Esophagus mucosa (tissue), 1 donor: ENCODE data around the gene PSAPL1. TPM values are rescaled to one million over a fixed set of nuclear protein-coding genes. Genes with fewer than 3 reads are reported as not detected.
A peak's percentile ranks its signal among the peaks of the same experiment; 100 is the strongest.

ENCODE experiments used
- ATAC-seq: fragments of 200-7000 bp; cut with Tn5 transposase; one replicate; pipeline ENCODE4 v1.9.1; 2020
- total RNA-seq: library from RNA; stranded (reverse); gene quantifications from one replicate; pipeline ENCODE4 v1.2.4, GENCODE V29; 2023
- donor health status: DM: yes; HTN: yes; CAD: no.

PSAPL1 gene
- total RNA-seq, 1 donor from 2014 or later: not detected

DNA sequence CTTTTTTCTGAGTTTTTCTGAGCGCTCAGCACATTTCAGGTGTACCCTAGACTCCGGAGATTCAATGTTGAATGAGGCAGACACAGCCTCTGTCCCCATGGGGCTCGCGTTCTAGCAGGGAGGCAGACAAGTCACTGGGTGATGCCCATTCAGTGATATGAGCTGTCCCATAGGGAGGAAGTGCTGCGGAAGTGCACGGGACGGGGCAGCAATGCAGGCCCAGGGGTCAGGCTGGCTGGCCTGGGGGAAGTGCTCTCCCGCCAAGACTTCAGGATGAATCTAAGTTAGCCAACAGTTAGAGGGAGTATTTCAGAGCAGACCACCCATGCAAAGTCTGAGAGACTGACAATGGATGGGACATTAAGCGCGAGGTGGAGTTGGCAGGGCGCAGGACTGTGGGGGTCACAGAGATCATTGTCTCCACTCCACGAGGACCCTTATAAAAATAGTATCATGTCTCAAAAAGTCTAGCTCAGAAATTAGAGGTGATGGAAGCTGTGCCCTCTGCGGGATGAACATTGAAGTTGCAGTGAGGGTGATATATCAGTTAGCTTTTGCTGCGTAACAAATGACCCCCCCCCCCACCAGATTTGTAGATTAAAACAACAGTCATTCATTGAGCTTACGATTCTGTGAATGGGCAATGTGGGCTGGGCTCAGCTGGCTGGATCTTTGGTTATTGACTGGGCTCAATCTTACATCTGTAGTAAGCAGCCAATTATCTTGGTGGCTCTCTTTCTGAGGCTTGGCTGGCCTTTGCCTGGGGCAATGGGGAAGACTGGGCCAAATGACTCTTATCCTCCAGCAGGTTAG is 16.4 kb downstream of the PSAPL1 start:
- ATAC-seq: no peak

DNA sequence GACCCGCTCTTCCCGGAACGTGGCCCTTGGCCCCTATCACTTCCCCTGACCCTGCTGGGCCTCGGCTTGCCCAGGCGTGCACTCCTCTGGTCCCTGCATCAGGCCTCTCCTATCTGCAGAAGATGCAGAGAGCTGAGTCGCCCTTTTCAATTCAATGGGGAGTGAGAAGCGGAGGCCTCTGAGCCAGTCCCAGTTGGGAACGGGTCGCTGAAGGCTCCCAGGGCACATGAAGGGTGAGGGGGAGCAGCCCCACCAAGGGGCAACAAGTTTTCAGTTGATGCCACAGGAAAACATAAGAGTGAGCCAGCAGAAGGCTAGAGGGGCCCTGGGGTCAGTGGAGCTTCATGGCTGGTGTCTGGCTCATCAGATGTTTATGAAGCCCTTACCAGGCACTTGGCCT is 17.1 kb downstream of the PSAPL1 start:
- ATAC-seq: no peak

- no peak for ATAC-seq
Measured at GRCh38 chr4:7416745-7417432, 17.8 kb downstream of the PSAPL1 start.

DNA sequence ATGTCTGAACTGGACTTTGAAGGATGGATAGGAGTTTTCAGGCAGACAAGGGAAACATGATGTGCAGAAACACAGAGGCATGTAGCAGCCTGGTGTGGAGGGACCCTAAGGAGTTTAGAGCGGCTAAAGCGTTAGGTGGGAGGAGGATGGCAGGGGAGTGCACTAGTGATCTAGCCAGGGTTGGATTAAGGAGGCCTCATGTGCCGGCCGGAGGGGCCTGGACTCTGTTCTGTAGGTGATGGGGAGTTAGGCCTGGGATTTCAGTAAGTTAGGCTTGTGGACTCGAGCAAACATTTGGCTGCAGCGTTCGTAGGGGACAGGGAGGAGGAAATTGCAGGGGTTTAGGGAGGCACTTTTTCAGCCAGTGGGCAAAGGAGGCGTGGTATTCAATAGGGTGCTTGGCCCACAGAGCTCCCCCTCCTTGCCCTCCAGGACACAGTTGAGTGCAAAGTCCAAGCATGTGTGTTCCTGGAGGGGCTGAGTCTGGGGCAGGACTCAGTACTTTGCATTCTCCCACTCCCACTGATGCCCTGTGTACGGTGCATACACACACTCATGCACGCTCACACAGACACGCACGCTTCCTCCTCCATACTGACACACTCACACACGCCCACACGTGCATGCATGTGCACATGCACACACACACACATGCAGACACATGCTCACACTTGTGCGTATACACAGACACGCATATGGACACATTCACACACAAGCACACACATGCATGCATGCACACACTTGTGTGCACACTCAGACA is 18.6 kb downstream of the PSAPL1 start:
- no peak for ATAC-seq

GRCh38 chr4:7414736-7415510 is 19.8 kb downstream of the PSAPL1 start:
- no peak for ATAC-seq

GRCh38 chr4:7414046-7414445 is 20.7 kb downstream of the PSAPL1 start:
- no peak for ATAC-seq

DNA sequence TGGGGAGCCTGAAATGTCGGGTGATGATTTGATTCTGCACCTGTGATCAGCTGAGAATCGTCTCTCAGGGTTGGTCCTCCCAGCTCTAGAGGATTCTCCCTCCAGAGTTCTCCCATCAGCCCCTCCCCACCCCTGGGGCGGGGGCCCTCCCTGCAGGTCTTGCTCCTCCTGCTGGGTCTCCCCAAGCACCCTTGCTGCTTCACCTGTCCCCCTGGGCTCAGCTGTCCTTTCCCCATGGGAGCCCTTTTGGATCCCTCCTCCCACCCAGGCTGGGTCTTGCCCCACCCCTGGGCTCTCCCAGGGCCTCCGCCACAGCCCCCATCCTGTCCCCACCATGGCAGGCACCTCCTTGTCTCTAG is 22.2 kb downstream of the PSAPL1 start:
- ATAC-seq: no peak

DNA sequence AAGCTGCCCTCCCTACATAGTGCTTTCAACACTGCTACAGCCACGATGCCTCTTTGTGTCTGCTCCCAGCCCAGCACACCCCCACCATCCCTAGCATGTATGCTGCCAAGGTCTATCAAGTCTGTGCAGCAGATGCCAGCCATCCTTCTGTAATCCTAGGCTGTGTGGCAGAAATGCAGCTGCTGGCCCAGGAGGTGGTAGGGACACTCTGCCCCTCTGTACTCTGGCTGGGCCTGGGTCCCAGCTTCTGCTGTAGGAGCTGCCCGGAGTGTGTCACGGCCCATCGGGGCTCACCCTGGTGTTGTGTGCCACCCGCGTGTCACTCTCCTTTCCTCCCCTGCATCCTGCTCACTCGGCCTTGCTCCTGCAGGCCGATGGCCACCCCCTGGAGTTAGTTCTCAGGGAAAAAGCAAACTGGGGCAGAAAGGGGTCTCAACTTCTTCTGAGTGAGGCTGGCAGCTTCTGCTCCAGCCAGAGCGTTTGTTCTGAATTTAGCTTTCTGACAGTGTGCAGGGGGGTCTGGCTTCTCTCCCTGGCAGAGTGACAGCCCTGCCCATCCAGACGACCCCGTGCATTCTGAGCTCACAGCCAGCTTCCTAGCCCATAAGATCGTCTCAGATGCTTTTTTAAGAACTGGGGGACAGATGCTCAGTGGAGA is 22.7 kb downstream of the PSAPL1 start:
- ATAC-seq: no peak

DNA sequence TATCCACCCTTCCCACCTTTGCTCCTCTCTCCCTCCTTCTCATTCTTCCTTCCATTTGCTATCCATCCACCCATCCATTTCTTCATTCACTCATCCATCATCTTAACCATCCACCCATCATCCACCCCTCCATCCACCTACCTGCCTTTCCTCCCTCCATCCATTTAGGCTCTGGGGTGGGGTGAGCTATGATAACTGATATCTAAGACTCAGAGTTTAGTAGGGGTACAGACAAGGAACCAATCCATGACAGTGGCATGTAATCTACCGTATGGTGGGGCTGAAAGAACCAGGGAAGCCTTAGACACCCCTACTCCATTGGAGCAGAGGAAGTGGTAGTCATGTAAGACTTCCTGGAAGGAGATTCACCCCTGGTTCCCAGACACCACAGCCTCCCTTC is 23.2 kb downstream of the PSAPL1 start:
- no peak for ATAC-seq

GRCh38 chr4:7410446-7410845 is 24.3 kb downstream of the PSAPL1 start:
- no peak for ATAC-seq

DNA sequence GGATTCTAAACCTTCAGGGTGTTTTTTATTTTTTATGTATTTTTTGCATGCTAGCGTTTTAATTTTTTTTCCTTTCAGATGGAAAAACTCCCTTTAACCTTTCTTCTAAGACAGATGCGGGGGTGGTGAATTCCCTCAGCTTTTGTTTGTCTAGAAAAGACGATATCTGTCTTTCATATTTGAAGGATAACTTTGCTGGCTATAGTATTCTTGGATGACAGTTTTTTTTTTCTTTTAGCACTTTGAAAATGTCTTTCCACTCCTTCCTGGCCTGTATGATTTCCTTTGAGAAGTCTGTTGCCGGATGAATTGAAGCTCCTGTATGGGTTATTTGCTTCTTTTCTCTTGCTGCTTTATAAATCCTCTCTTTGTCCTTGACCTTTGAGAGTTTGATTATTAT is 26.6 kb downstream of the PSAPL1 start:
- ATAC-seq: no peak

DNA sequence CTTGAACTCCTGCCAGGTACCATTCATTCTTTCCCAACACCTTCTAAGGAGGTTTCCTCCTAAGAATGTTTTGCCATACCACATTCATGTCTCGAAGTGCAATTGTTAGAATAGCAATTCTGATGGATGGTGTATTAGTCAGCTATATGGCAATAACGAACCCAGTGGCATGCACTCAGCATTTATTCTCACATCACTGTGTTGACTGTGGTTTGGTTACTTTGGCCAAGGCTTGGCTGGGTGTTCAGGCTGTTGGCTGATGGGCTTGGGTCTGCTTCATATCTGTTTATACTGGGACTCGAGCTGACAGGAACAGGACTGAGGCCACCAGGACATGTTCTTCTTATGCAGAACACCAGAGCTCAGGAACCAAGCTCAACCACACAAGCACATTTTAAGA is 31.7 kb downstream of the PSAPL1 start:
- peak; percentile 58 for ATAC-seq

DNA sequence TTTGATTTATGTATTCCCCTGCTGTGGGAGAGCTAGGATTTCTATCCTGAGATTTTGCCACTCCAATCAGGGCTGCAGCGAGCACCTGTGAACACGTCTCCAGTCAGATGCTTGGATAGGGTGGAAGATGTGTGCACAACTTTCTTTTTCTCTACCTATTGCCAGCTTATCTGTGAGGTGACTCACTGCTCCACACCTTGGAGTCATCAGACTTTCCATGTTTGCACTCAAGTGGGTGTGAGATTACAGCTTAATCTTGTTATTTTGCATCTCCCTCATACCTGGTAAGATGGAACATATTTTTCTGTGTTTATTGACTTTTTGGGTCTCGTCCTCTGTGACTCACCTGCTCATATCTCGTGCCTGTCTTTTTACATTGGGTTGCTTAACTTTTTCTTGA is 32.2 kb downstream of the PSAPL1 start:
- peak; percentile 88 for ATAC-seq

DNA sequence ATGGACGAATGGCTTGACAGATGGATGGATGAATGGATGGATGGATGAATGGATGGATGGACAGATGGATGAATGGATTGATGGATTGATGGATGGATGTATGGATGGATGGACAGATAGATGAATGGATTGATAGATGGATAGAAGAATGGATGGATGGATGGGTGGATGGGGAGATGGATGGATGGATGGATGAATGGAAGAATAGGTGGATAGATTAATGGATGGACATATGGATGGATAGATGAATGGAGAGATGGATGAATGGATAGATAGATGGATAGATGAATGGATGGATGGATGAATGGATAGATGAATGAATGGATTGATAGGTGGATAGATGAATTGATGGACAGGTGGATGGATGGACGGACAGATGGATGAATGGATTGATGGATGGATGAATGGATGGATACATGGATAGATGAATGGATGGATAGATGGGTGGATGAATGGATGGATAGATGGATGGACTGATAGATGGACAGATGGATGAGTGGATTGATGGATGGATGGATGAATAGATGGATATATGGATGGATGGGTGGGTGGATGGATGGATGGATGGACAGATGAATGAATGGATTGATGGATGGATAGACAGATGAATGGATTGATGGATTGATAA is 33.9 kb downstream of the PSAPL1 start:
- ATAC-seq: no peak

DNA sequence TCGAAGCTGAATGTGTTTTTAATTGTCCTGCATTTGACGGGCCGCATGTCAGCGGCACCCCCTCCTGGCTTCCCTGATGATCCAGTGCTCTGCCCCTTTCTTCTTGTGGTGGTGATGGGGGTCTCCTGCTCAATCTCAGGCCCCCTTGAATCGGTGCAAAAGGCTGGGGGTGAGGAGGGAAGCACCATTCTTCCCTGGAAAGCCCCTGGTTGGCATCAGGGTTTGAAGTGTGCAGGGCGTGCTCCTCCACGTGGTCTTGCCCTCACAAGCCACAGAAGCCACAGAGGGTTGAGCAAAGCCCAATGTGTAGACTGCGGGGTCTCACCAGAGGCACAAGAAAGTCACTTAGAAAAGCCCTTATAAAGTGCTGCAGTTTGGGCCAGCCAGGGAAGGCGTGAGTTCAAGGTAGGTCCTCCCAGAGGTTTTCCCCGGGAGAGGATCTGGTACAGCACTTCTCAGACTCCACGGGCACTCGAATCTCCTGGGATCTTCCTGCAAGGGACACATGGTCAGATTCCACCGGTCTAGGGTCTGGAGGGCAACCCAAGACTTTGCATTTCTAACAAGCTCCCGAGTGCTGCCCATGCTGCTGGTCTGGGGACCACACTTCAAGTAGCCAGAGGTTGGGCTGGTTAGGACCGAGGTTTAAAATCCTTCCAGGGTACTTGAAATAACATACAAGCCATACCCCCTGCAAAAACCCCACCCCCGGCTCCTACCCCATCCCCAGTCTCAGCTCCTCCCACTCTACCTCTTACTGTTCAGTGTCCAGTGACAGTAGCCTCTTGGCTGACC is 35.1 kb downstream of the PSAPL1 start:
- no peak for ATAC-seq

DNA sequence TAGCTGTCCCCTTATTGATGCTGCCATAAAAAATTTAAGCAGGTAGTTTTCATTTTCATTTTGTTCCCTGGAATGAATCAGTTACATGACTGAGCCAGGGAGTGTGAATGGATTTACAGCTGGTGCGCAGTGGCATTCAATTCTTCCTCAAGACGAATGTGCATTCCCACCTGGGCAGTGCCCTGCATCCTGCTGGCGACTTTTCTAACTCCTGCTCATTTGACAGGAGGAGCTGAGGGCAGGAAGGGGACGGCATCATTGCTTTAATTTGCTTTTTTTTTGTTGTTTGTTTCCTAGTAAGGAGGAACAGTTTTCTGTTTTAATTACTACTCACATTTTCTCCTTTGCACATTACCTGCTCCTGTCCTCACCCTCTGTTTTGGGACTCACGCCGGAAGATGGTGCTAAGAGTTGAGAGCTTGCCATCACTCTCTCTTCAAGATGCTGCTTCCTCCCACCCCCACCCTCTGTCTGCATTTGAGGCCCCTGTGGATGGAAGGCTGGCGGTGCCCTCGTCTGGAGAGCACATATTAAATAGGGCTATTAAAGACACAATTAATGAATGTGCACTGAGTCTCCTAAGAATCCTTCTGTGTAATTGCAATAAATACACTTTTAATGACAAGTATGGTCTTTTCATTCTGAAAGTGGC is 35.8 kb downstream of the PSAPL1 start:
- no peak for ATAC-seq

- ATAC-seq: no peak
Measured at GRCh38 chr4:7398104-7398423, 36.7 kb downstream of the PSAPL1 start.

GRCh38 chr4:7397206-7398103 is 37.3 kb downstream of the PSAPL1 start:
- ATAC-seq: peak; percentile 62

GRCh38 chr4:7396186-7396910 is 38.4 kb downstream of the PSAPL1 start:
- no peak for ATAC-seq
